Choroid plexus epithelial cell (primary cell): ENCODE data around the gene SYN1.

ENCODE experiments used
- DNase-seq: peaks from one replicate; pipeline ENCODE4 v3.0.0-alpha.2; 2010; ENCODE audit warnings: low read depth
- H3K4me3 ChIP-seq: 2 replicates; pipeline ENCODE4 v1.5.1; 2011; ENCODE audit warnings: low read depth, mild to moderate bottlenecking, control low read depth, low read length, moderate library complexity
- TF ChIP-seq, protein P1 (sequence below): conservative IDR thresholded peaks from 2 replicates; pipeline ENCODE4 v1.5.1; 2011; ENCODE audit warnings: low read depth, mild to moderate bottlenecking, control low read depth, inconsistent platforms, low read length, moderate library complexity

SYN1 gene

GRCh38 chrX:47587091-47587891 is 32.4 kb downstream of the SYN1 start:
- TF ChIP-seq, protein P1, sequence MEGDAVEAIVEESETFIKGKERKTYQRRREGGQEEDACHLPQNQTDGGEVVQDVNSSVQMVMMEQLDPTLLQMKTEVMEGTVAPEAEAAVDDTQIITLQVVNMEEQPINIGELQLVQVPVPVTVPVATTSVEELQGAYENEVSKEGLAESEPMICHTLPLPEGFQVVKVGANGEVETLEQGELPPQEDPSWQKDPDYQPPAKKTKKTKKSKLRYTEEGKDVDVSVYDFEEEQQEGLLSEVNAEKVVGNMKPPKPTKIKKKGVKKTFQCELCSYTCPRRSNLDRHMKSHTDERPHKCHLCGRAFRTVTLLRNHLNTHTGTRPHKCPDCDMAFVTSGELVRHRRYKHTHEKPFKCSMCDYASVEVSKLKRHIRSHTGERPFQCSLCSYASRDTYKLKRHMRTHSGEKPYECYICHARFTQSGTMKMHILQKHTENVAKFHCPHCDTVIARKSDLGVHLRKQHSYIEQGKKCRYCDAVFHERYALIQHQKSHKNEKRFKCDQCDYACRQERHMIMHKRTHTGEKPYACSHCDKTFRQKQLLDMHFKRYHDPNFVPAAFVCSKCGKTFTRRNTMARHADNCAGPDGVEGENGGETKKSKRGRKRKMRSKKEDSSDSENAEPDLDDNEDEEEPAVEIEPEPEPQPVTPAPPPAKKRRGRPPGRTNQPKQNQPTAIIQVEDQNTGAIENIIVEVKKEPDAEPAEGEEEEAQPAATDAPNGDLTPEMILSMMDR = no peak

DNA sequence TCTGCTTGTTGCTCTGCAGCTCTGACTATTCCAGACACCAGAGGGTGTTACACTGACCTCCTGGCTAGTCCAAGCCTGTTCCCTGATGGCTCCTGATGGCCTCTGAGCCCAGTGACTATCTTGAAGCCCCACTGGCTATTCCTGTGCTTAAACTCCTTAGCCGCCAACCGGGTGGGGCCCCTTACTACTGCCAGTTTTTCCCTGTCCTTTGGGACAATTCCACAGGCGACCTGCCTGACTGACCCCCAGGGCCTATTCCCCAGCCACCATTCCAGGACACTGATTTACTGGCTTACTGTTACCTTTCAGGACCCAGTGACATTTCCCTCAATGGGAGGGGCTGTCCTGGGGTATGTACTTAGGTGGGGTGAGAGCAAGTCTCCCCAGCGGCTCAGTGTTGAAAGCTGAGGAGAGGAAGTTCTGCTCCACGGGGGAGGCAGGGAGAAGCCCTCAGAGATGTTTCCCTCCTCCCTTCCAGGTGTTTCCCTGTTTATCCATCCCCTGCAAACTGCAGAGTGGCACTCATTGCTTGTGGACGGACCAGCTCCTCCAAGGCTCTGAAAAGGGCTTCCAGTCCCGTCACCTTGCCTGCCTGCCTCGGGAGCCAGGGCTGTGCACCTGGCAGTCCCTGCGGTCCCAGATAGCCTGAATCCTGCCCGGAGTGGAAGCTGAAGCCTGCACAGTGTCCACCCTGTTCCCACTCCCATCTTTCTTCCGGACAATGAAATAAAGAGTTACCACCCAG is 33.4 kb downstream of the SYN1 start:
- TF ChIP-seq, protein P1 = peak; percentile 8
- H3K4me3 ChIP-seq = peak overlapping the region; percentile 75
- DNase-seq = no peak

More at GRCh38 chrX:47587091-47587891, 32.4 kb downstream of the SYN1 start:
- H3K4me3 ChIP-seq = no peak overlapping the region
- DNase-seq = no peak

GRCh38 chrX:47585273-47585672 is 34.4 kb downstream of the SYN1 start:
- peak overlapping the region; percentile 75 for H3K4me3 ChIP-seq
- DNase-seq = no peak
- TF ChIP-seq, protein P1 = no peak

- peak overlapping the region; percentile 75 for H3K4me3 ChIP-seq
- TF ChIP-seq, protein P1 = no peak
- DNase-seq = no peak
Observed at GRCh38 chrX:47584714-47585113, 34.9 kb downstream of the SYN1 start.

DNA sequence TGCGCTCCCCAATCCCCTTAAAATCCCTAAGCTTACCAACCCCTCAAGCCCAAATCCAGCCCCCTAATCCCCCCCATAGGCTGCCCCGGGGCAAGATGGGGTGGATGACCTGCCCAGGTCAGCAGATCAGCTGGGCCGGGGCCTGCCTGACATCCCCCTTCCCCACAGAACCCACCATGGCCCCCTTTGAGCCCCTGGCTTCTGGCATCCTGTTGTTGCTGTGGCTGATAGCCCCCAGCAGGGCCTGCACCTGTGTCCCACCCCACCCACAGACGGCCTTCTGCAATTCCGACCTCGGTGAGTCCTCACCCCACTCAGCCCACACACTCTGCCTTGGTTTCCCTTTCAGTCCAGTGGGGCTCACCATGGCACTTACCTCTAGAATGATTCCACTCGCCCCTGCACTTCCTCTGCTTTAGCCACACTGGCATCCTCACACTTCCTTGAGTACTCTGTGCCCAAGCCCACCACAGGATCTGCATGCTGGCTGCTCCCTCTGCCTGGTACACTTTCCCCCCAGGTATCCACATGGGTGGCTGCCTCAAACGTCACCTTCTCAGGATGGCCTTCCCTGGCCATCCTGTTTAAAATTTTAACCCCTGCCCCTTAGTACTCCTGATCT is 36.3 kb downstream of the SYN1 start:
- peak overlapping the region; percentile 75 for H3K4me3 ChIP-seq
- no peak for DNase-seq
- TF ChIP-seq, protein P1 = no peak

GRCh38 chrX:47581731-47582647 is 37.7 kb downstream of the SYN1 start, which contains the start of gene TIMP1:
Gene TIMP1, plus strand, starts transcription at chrX:47582436. Its CDS starts 980 bp downstream, at chrX:47583416.
- H3K4me3 ChIP-seq = peak within 1 kb of the TSS; percentile 75
- peak; percentile 95 for DNase-seq
- TF ChIP-seq, protein P1 = no peak
